ENCODE data around the gene SLC25A21. TPM values are rescaled to one million over a fixed set of nuclear protein-coding genes. Genes with fewer than 3 reads are reported as not detected.
"Not testable (repeated sequence)": the region's sequence is repeated elsewhere in the genome, so short reads cannot be mapped to it uniquely, and the experiment has no call there.

SLC25A21 gene
- total and polyA plus RNA-seq, 7 experiments from 2014 or later: not detected

DNA sequence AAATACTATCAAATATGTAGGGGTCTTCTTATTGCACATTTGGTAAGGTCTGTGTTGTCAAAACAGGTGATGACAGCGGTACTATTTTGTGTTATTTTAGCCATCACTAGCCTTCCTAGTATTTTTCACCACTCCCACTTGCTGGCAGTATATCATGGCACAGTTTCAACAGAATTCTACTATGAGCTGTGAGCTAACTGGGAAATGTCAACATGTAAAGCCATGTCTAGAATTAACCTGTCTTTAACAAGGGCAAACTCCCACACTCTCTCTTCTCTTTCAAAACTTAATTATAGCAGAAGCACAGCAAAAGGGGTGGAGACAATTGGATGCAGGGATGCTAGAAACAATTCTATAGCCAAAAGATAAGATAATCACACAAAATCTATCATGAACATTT lies 257.3 kb downstream of the SLC25A21 start:
- ChIA-PET CTCF (no interaction called here), POLR2A (no interaction called here)
- H3K4me3 Mint-ChIP-seq: no peak overlapping the region

DNA sequence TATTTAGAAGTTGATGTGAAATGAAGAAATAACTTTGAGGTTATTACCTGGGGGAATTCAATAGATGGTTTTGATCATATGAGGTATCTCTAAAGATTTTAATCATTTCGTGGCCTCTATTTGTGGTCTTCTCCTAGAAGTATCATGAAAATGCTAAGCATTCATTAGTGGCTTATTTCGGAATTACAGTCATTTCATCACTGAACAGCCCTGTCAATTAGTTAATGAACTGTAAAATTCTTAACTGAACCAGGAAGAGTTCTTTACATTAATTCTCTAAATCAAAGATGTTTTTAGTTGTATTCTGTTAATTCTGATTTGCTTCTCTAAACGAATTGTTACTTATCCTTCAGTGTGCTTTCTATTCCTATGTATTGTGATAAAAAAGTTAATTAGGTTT lies 261.8 kb downstream of the SLC25A21 start:
- Mint-ChIP-seq H3K4me3 (no peak overlapping the region), H3K9me3 (peaks cover 0 to 9% (median 0%) of the 10 kb centered on the region in 11 donors), H3K36me3 (no peaks in the 10 kb centered on the region), H3K27me3 (no peaks in the 10 kb centered on the region), H3K4me1 (no peaks in the 10 kb centered on the region), H3K27ac (no peak overlapping the region)
- H3K4me1 ChIP-seq (ENCODE audit: control insufficient read depth in 2 of 2, insufficient read depth in 2 of 2, low read length in 2 of 2): no peaks in the 10 kb centered on the region
- intact Hi-C loops (cut with micrococcal nuclease): no loop called here
- H3K36me3 ChIP-seq (ENCODE audit: control insufficient read depth in 2 of 3, insufficient read depth in 3 of 3, low read length in 3 of 3): no peaks in the 10 kb centered on the region
- no peak for ATAC-seq
- H3K4me3 ChIP-seq (ENCODE audit: low read length): no peak overlapping the region
- ChIA-PET POLR2A (no interaction called here), CTCF (no interaction called here)
- H3K9me3 ChIP-seq (ENCODE audit: control insufficient read depth in 2 of 3, low read length in 3 of 3): peaks cover 0 to 3% (median 0%) of the 10 kb centered on the region in 3 experiments
- H3K27me3 ChIP-seq (ENCODE audit: control insufficient read depth in 2 of 2, insufficient read depth in 2 of 2, low read length in 2 of 2): no peaks in the 10 kb centered on the region
- DNase-seq: no peak
- no peak overlapping the region for H3K27ac ChIP-seq (ENCODE audit: low read depth, low read length)

More for the DNA sequence above, 257.3 kb downstream of the SLC25A21 start:
- no peaks in the 10 kb centered on the region for H3K36me3 Mint-ChIP-seq
- Histone ChIP-seq H3K4me3 (ENCODE audit: low read length) (no peak overlapping the region), H3K9me3 (ENCODE audit: control insufficient read depth in 2 of 3, low read length in 3 of 3) (no peaks in the 10 kb centered on the region), H3K27ac (ENCODE audit: low read depth, low read length) (no peak overlapping the region), H3K4me1 (ENCODE audit: control insufficient read depth in 2 of 2, insufficient read depth in 2 of 2, low read length in 2 of 2) (no peaks in the 10 kb centered on the region), H3K27me3 (ENCODE audit: control insufficient read depth in 2 of 2, insufficient read depth in 2 of 2, low read length in 2 of 2) (no peaks in the 10 kb centered on the region), H3K36me3 (ENCODE audit: control insufficient read depth in 2 of 3, insufficient read depth in 3 of 3, low read length in 3 of 3) (no peaks in the 10 kb centered on the region)
- peaks cover 0 to 5% (median 0%) of the 10 kb centered on the region in 11 donors for H3K9me3 Mint-ChIP-seq
- peaks cover 0 to 3% (median 0%) of the 10 kb centered on the region in 5 donors for H3K27me3 Mint-ChIP-seq
- DNase-seq (no peak), ATAC-seq (no peak)
- no peak overlapping the region for H3K27ac Mint-ChIP-seq
- no peaks in the 10 kb centered on the region for H3K4me1 Mint-ChIP-seq
- intact Hi-C loops (cut with micrococcal nuclease): no loop called here

- H3K9me3 Mint-ChIP-seq: peaks cover 0 to 13% (median 0%) of the 10 kb centered on the region in 11 donors
- peaks cover 0 to 3% (median 0%) of the 10 kb centered on the region in 3 experiments for H3K9me3 ChIP-seq (ENCODE audit: control insufficient read depth in 2 of 3, low read length in 3 of 3)
- POLR2A ChIA-PET: no interaction called here
- no peaks in the 10 kb centered on the region for H3K36me3 Mint-ChIP-seq
- H3K27ac ChIP-seq (ENCODE audit: low read depth, low read length): no peak overlapping the region
- no peaks in the 10 kb centered on the region for H3K27me3 Mint-ChIP-seq
- intact Hi-C loops (cut with micrococcal nuclease): no loop called here
- H3K36me3 ChIP-seq (ENCODE audit: control insufficient read depth in 2 of 3, insufficient read depth in 3 of 3, low read length in 3 of 3): no peaks in the 10 kb centered on the region
- H3K4me1 ChIP-seq (ENCODE audit: control insufficient read depth in 2 of 2, insufficient read depth in 2 of 2, low read length in 2 of 2): no peaks in the 10 kb centered on the region
- DNase-seq: no peak
- H3K27me3 ChIP-seq (ENCODE audit: control insufficient read depth in 2 of 2, insufficient read depth in 2 of 2, low read length in 2 of 2): no peaks in the 10 kb centered on the region
- no peak overlapping the region for H3K27ac Mint-ChIP-seq
- no peak overlapping the region for H3K4me3 ChIP-seq (ENCODE audit: low read length)
- ATAC-seq: no peak
- H3K4me3 Mint-ChIP-seq: no peak overlapping the region
- CTCF ChIA-PET: no interaction called here
- no peaks in the 10 kb centered on the region for H3K4me1 Mint-ChIP-seq
Observed at GRCh38 chr14:36905272-36905888, 267.0 kb downstream of the SLC25A21 start.

GRCh38 chr14:36901861-36902260 lies 270.5 kb downstream of the SLC25A21 start:
- POLR2A ChIA-PET: no interaction called here
- CTCF ChIA-PET: no interaction called here

GRCh38 chr14:36900846-36901245 lies 271.6 kb downstream of the SLC25A21 start:
- no peaks in the 10 kb centered on the region for H3K4me1 ChIP-seq (ENCODE audit: control insufficient read depth in 2 of 2, insufficient read depth in 2 of 2, low read length in 2 of 2)
- POLR2A ChIA-PET: no interaction called here
- no peaks in the 10 kb centered on the region for H3K36me3 ChIP-seq (ENCODE audit: control insufficient read depth in 2 of 3, insufficient read depth in 3 of 3, low read length in 3 of 3)
- Mint-ChIP-seq H3K4me1 (no peaks in the 10 kb centered on the region), H3K36me3 (no peaks in the 10 kb centered on the region), H3K27ac (no peak overlapping the region), H3K4me3 (no peak overlapping the region), H3K27me3 (no peaks in the 10 kb centered on the region), H3K9me3 (peaks cover 2 to 10% (median 5%) of the 10 kb centered on the region in 11 donors)
- no peaks in the 10 kb centered on the region for H3K9me3 ChIP-seq (ENCODE audit: control insufficient read depth in 2 of 3, low read length in 3 of 3)
- ATAC-seq (no peak), DNase-seq (no peak)
- H3K27me3 ChIP-seq (ENCODE audit: control insufficient read depth in 2 of 2, insufficient read depth in 2 of 2, low read length in 2 of 2): no peaks in the 10 kb centered on the region
- intact Hi-C loops (cut with micrococcal nuclease): no loop called here
- CTCF ChIA-PET: no interaction called here
- H3K27ac ChIP-seq (ENCODE audit: low read depth, low read length): no peak overlapping the region
- no peak overlapping the region for H3K4me3 ChIP-seq (ENCODE audit: low read length)

More at GRCh38 chr14:36901861-36902260, 270.5 kb downstream of the SLC25A21 start:
- Histone ChIP-seq H3K4me1 (ENCODE audit: control insufficient read depth in 2 of 2, insufficient read depth in 2 of 2, low read length in 2 of 2) (no peaks in the 10 kb centered on the region), H3K27ac (ENCODE audit: low read depth, low read length) (no peak overlapping the region), H3K4me3 (ENCODE audit: low read length) (no peak overlapping the region), H3K36me3 (ENCODE audit: control insufficient read depth in 2 of 3, insufficient read depth in 3 of 3, low read length in 3 of 3) (no peaks in the 10 kb centered on the region), H3K9me3 (ENCODE audit: control insufficient read depth in 2 of 3, low read length in 3 of 3) (no peaks in the 10 kb centered on the region), H3K27me3 (ENCODE audit: control insufficient read depth in 2 of 2, insufficient read depth in 2 of 2, low read length in 2 of 2) (no peaks in the 10 kb centered on the region)
- H3K36me3 Mint-ChIP-seq: no peaks in the 10 kb centered on the region
- intact Hi-C loops (cut with micrococcal nuclease): no loop called here
- no peak overlapping the region for H3K4me3 Mint-ChIP-seq
- DNase-seq: no peak
- H3K27me3 Mint-ChIP-seq: no peaks in the 10 kb centered on the region
- no peaks in the 10 kb centered on the region for H3K4me1 Mint-ChIP-seq
- peaks cover 2 to 8% (median 5%) of the 10 kb centered on the region in 11 donors for H3K9me3 Mint-ChIP-seq
- no peak overlapping the region for H3K27ac Mint-ChIP-seq
- ATAC-seq: no peak

- H3K36me3 ChIP-seq (ENCODE audit: control insufficient read depth in 2 of 3, insufficient read depth in 3 of 3, low read length in 3 of 3); intact Hi-C loops (cut with micrococcal nuclease); H3K4me1 Mint-ChIP-seq; POLR2A ChIA-PET; H3K4me3 Mint-ChIP-seq; H3K27me3 Mint-ChIP-seq; H3K27ac Mint-ChIP-seq; H3K27me3 ChIP-seq (ENCODE audit: control insufficient read depth in 2 of 2, insufficient read depth in 2 of 2, low read length in 2 of 2); H3K27ac ChIP-seq (ENCODE audit: low read depth, low read length); H3K4me1 ChIP-seq (ENCODE audit: control insufficient read depth in 2 of 2, insufficient read depth in 2 of 2, low read length in 2 of 2); CTCF ChIA-PET; H3K4me3 ChIP-seq (ENCODE audit: low read length); H3K36me3 Mint-ChIP-seq; DNase-seq; ATAC-seq; H3K9me3 ChIP-seq (ENCODE audit: control insufficient read depth in 2 of 3, low read length in 3 of 3): not testable (repeated sequence)
- H3K9me3 Mint-ChIP-seq: peaks cover 0 to 17% (median 8%) of the 10 kb centered on the region in 11 donors
Observed at GRCh38 chr14:36896300-36896699, 276.1 kb downstream of the SLC25A21 start.

DNA sequence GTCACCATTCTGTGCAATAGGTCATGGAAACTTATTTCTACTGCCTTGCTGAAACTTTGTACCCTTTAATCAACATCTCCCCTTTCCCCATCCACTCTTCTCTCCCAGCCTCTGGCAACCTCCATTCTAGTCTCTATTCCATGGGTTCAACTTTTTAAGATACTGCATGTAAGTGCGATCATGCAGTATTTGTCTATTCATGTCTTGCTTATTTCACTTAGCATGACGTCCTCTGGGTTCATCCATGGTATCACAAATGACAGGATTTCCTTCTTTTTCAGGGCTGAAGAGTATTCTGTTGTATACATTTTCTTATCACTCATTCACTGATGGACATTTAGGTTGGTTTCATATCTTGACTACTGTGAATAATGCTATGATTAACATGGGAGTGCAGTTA lies 288.4 kb downstream of the SLC25A21 start:
- H3K4me1 ChIP-seq (ENCODE audit: control insufficient read depth in 2 of 2, insufficient read depth in 2 of 2, low read length in 2 of 2): no peaks in the 10 kb centered on the region
- ATAC-seq (no peak), DNase-seq (no peak)
- no peak overlapping the region for H3K27ac ChIP-seq (ENCODE audit: low read depth, low read length)
- Mint-ChIP-seq H3K9me3 (peaks cover 0 to 19% (median 6%) of the 10 kb centered on the region in 11 donors), H3K36me3 (peaks cover 0 to 4% (median 0%) of the 10 kb centered on the region in 5 donors), H3K27ac (no peak overlapping the region), H3K4me3 (no peak overlapping the region), H3K4me1 (no peaks in the 10 kb centered on the region), H3K27me3 (no peaks in the 10 kb centered on the region)
- POLR2A ChIA-PET: no interaction called here
- CTCF ChIA-PET: no interaction called here
- no peaks in the 10 kb centered on the region for H3K36me3 ChIP-seq (ENCODE audit: control insufficient read depth in 2 of 3, insufficient read depth in 3 of 3, low read length in 3 of 3)
- H3K9me3 ChIP-seq (ENCODE audit: control insufficient read depth in 2 of 3, low read length in 3 of 3): no peaks in the 10 kb centered on the region
- intact Hi-C loops (cut with micrococcal nuclease): no loop called here
- no peaks in the 10 kb centered on the region for H3K27me3 ChIP-seq (ENCODE audit: control insufficient read depth in 2 of 2, insufficient read depth in 2 of 2, low read length in 2 of 2)
- H3K4me3 ChIP-seq (ENCODE audit: low read length): no peak overlapping the region

All from naive thymus-derived CD4-positive, alpha-beta T cell (primary cell).